GM18505 (cell line): Measurements from ENCODE around the gene CAMSAP3.

Source experiments
- ATAC-seq: cut with Tn5 transposase; IDR thresholded peaks from one replicate; pipeline ENCODE4 v1.9.1; 2021; ENCODE audit not compliant: unreplicated experiment
- POLR2A ChIP-seq: IDR thresholded peaks from 4 replicates; pipeline ENCODE4 v1.6.1; 2011; ENCODE audit warnings: borderline replicate concordance; ENCODE audit not compliant: insufficient read depth, insufficient read length; ENCODE audit errors: extremely low read depth

Gene CAMSAP3

GRCh38 chr19:7596211-7596937 is 711 bp downstream of the CAMSAP3 start:
- no peak for ATAC-seq
- no peak for TF ChIP-seq POLR2A

- no peak for ATAC-seq
- TF ChIP-seq POLR2A = no peak
Measured at GRCh38 chr19:7597689-7598088, 2.0 kb downstream of the CAMSAP3 start.

GRCh38 chr19:7598180-7598579 is 2.5 kb downstream of the CAMSAP3 start:
- no peak for ATAC-seq
- TF ChIP-seq POLR2A = no peak

GRCh38 chr19:7600721-7601120 is 5.1 kb downstream of the CAMSAP3 start:
- no peak for TF ChIP-seq POLR2A
- no peak for ATAC-seq

GRCh38 chr19:7602240-7602934 is 6.7 kb downstream of the CAMSAP3 start:
- no peak for TF ChIP-seq POLR2A
- ATAC-seq = no peak

GRCh38 chr19:7602935-7603497 is 7.4 kb downstream of the CAMSAP3 start:
- no peak for TF ChIP-seq POLR2A

GRCh38 chr19:7603919-7604318 is 8.3 kb downstream of the CAMSAP3 start:
- no peak for TF ChIP-seq POLR2A
- ATAC-seq = no peak

More at GRCh38 chr19:7602935-7603497, 7.4 kb downstream of the CAMSAP3 start:
- ATAC-seq = no peak

GRCh38 chr19:7605490-7606222 is 10.0 kb downstream of the CAMSAP3 start:
- TF ChIP-seq POLR2A = no peak
- ATAC-seq = no peak

- TF ChIP-seq POLR2A = no peak
- no peak for ATAC-seq
Measured at GRCh38 chr19:7606289-7606688, 10.6 kb downstream of the CAMSAP3 start.

GRCh38 chr19:7607212-7607873 is 11.7 kb downstream of the CAMSAP3 start:
- ATAC-seq = no peak
- TF ChIP-seq POLR2A = no peak

GRCh38 chr19:7607874-7608560 is 12.4 kb downstream of the CAMSAP3 start:
- ATAC-seq = no peak
- TF ChIP-seq POLR2A = no peak

GRCh38 chr19:7610491-7611240 is 15.0 kb downstream of the CAMSAP3 start:
- TF ChIP-seq POLR2A = no peak
- ATAC-seq = no peak
